ENCODE measurements around the gene BET1L. TPM values are rescaled to one million over a fixed set of nuclear protein-coding genes. Genes with fewer than 3 reads are reported as not detected.
A peak's percentile ranks its signal among the peaks of the same experiment; 100 is the strongest.
"Not testable (repeated sequence)": the region's sequence is repeated elsewhere in the genome, so short reads cannot be mapped to it uniquely, and the experiment has no call there.

BET1L gene
- total and polyA plus RNA-seq, 8 donors: 27.7 to 53.4 (median 41.2) TPM

DNA sequence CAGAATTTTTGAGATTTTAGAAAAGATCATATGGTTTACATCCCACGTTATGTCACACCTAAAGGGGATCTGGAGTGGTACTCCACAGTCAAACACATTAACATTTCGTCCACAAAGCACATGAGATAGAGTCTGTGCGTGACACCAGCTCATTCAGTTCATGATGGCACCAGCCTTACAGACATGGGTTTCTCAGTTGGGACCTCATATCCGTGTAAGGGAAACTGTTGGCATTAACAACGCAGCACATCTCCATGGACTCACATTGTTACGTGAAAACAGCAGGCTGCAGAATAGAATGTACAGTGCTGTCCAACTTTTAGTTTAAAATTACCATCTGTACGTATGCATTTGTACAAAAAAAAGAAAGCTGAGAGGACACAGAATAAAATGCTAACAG, 14.3 kb upstream of the BET1L start:
- TF ChIP-seq, protein P1, sequence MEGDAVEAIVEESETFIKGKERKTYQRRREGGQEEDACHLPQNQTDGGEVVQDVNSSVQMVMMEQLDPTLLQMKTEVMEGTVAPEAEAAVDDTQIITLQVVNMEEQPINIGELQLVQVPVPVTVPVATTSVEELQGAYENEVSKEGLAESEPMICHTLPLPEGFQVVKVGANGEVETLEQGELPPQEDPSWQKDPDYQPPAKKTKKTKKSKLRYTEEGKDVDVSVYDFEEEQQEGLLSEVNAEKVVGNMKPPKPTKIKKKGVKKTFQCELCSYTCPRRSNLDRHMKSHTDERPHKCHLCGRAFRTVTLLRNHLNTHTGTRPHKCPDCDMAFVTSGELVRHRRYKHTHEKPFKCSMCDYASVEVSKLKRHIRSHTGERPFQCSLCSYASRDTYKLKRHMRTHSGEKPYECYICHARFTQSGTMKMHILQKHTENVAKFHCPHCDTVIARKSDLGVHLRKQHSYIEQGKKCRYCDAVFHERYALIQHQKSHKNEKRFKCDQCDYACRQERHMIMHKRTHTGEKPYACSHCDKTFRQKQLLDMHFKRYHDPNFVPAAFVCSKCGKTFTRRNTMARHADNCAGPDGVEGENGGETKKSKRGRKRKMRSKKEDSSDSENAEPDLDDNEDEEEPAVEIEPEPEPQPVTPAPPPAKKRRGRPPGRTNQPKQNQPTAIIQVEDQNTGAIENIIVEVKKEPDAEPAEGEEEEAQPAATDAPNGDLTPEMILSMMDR (IDR thresholded peaks at IDR 0.05): no peak
- H3K4me1 ChIP-seq: no peaks in the 10 kb centered on the region
- H3K4me3 ChIP-seq: no peak overlapping the region
- no peak for DNase-seq
- FAIRE-seq: no peak
- H3K27ac ChIP-seq: no peak overlapping the region
- ATAC-seq: no peak
- WGBS, 2 donors: 88 to 89% methylated on average over 7 of the region's 7 CpGs
- no peaks in the 10 kb centered on the region for H3K9me3 ChIP-seq
- H3K27me3 ChIP-seq: no peaks in the 10 kb centered on the region
- intact Hi-C loops (cut with DNase I): no loop called here
- H3K36me3 ChIP-seq: no peaks in the 10 kb centered on the region

DNA sequence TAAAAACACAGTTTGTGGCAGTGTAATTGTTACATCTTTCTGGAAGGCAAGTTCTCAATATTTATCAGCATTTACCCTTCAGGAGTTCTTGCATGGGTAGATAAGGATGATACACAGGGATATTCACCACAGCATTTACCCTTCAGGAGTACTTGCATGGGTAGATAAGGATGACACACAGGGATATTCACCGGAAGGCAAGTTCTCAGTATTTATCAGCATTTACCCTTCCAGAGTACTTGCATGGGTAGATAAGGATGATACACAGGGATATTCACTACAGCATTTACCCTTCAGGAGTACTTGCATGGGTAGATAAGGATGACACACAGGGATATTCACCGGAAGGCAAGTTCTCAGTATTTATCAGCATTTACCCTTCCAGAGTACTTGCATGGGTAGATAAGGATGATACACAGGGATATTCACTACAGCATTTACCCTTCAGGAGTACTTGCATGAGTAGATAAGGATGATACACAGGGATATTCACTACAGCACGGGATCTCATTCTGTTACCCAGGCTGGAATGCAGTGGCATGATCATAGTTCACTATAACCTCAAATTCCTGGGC, 13.5 kb upstream of the BET1L start:
- intact Hi-C loops (cut with DNase I); ATAC-seq; H3K9me3 ChIP-seq; H3K4me3 ChIP-seq; H3K36me3 ChIP-seq; H3K27me3 ChIP-seq; H3K4me1 ChIP-seq; FAIRE-seq; DNase-seq; H3K27ac ChIP-seq: not testable (repeated sequence)
- 91 to 98% methylated on average over 2 to 3 of the region's 3 CpGs for WGBS, 2 donors

DNA sequence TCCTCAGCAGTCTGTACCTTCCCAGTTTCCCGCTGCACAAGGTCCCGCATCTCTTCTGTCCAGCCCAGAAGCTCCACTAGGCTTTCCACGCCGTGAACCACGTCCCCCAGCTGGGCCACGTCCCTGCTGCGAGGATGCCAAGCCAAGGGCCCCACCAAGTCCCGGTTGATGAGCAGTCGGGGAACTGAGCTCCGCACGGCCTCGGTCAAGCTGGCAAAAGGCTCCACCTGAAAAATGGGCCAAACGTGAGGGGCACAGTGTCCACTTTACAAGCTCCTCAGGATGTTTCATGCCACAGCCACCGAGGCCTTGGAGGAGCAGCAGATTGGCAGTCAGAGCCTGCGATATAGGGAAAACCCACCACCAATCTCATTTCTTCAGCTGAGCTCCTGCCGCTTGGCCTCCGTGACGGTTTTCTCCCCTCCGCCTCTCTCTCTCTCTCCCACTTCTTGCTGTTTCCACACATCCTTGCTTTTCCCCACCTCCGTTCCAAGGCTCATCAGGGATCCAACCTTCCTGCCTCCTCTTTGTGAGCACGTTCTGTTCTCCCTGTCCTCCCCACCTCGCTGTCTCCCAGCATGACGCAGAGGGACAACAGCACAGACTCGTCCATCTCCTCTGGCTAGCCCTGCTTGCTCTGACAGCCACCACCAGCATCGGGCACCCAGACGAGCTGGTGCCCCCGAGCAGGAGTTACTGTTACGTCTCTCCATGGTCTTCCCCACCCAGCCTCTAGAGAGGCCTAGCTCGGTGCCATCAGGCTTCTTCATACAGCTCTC, 11.8 kb upstream of the BET1L start:
- Histone ChIP-seq H3K9me3 (no peaks in the 10 kb centered on the region), H3K4me3 (no peak overlapping the region), H3K27ac (no peak overlapping the region), H3K4me1 (no peaks in the 10 kb centered on the region), H3K27me3 (no peaks in the 10 kb centered on the region), H3K36me3 (peaks cover 0 to 18% (median 7%) of the 10 kb centered on the region in 3 donors)
- intact Hi-C loops (cut with DNase I): no loop called here
- 88 to 91% methylated on average over 29 of the region's 29 CpGs for WGBS, 2 donors
- FAIRE-seq (no peak), DNase-seq (peak in 2 of 6 donors; percentile 12 to 35), ATAC-seq (no peak)
- TF ChIP-seq, protein P1 (IDR thresholded peaks at IDR 0.05): no peak

DNA sequence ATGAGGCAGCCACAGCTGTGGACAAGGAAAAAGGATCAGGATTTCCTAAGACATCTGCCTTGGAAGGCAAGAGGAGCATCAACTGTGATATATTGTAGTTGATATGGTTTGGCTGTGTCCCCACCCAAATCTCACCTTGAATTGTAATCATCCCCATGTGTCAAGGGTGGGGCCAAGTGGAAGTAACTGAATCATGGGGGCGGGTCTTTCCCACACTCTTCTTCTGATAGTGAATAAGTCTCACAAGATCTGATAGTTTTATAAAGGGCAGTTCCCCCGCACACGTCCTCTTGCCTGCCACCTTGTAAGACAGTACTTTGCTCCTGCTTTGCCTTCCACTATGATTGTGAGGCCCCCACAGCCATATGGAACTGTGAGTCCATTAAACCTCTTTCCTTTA, 10.5 kb upstream of the BET1L start:
- H3K27me3 ChIP-seq: no peaks in the 10 kb centered on the region

More for the DNA sequence above, 10.5 kb upstream of the BET1L start:
- H3K27ac ChIP-seq: no peak overlapping the region
- TF ChIP-seq, protein P1 (IDR thresholded peaks at IDR 0.05): no peak
- 94 to 96% methylated on average over 3 of the region's 3 CpGs for WGBS, 2 donors
- DNase-seq: no peak
- no peak overlapping the region for H3K4me3 ChIP-seq
- H3K9me3 ChIP-seq: no peaks in the 10 kb centered on the region
- H3K4me1 ChIP-seq: no peaks in the 10 kb centered on the region
- no peak for FAIRE-seq
- peaks cover 0 to 31% (median 17%) of the 10 kb centered on the region in 3 donors for H3K36me3 ChIP-seq
- intact Hi-C loops (cut with DNase I): no loop called here
- ATAC-seq: no peak

All from pancreas (tissue), 10 donors.